HG03342 (cell line): ENCODE results near the gene CGREF1.

ENCODE experiments used
- ATAC-seq: cut with Tn5 transposase; IDR thresholded peaks from one replicate; pipeline ENCODE4 v1.9.1; 2021; ENCODE audit warnings: mild to moderate bottlenecking, moderate library complexity; ENCODE audit not compliant: unreplicated experiment

The CGREF1 gene

DNA sequence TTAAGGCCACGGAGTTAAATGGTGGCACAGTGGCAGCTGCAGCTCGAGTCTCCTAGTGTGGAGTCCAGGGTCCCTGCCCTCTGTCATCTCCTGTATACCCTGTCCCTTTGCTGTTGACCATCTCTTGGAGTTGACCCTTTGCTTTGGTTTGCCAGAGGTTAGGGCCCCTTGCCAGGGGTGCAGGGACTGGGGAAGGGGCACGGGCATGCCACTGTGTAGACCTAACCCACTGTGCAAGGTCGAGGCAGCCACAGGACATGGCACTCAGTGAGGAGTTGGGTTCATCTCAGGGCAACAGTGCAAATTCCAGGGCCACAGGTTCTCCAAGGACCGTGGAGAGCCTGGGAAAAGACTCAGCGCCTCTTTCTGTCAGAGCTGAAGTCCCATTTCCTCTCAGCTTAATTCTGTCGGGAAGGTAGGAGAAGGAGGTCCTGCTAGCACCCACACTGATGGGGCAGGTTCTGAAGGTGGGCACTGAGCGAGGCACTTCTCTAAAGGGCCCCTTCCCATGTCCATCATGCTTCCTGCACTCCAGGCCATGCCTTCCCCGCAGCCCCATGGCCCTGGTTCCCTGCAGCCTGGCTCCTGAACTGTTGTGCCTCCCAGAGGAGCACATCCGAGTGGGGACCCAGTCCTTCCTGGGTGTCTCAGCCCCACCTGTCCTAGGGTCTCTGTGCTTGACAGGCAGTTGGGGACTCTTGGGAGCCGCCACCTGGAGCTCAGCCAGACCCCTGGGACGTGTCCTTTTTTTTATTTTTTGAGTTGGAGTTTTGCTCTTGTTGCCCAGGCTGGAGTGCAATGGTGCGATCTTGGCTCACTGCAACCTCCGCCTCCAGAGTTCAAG lies 29.6 kb downstream of the CGREF1 start:
- no peak for ATAC-seq

DNA sequence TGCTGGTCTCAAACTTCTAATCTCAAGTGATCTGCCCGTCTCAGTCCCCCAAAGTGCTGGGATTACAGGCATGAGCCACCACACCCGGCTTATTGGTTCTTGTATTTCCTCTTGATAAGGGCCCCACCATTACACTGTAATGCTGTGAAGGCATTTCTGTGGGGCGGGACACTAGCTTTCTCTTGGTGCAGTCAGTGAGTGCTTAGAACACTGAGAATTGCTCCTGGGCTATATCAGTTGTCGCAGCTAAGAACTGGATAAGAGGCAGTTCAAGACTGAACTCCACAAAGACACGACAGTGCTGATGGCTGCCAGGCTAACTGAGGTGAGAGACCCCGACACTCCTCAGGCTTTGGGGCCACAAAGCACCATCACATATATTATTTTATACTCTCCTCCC lies 30.3 kb downstream of the CGREF1 start:
- no peak for ATAC-seq

DNA sequence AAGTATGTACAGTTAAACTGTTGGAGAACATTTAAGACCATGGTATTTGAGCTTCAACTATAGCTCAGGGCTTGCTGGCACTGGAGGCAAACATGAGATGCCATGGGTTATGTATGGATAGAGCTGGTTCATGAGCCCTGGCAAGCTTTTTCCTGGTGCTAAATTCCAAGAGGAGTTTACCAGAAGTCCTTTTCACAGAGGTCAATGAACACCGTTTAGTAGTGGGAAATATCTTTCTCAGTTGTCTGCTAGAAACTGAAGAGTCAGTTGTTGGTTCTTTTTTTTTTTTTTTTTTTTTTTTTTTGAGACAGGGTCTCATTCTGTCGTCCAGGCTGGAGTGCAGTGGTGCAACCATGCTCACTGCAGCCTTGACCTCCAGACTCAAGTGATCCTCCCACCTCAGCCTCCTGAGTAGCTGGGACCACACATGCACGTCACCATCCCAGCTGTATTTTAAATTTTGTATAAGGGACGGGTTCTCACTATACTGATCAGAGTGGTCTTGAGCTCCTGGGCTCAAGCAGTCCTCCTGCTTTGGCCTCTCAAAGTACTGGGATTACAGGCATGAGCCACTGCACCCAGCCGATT lies 31.0 kb downstream of the CGREF1 start:
- no peak for ATAC-seq

DNA sequence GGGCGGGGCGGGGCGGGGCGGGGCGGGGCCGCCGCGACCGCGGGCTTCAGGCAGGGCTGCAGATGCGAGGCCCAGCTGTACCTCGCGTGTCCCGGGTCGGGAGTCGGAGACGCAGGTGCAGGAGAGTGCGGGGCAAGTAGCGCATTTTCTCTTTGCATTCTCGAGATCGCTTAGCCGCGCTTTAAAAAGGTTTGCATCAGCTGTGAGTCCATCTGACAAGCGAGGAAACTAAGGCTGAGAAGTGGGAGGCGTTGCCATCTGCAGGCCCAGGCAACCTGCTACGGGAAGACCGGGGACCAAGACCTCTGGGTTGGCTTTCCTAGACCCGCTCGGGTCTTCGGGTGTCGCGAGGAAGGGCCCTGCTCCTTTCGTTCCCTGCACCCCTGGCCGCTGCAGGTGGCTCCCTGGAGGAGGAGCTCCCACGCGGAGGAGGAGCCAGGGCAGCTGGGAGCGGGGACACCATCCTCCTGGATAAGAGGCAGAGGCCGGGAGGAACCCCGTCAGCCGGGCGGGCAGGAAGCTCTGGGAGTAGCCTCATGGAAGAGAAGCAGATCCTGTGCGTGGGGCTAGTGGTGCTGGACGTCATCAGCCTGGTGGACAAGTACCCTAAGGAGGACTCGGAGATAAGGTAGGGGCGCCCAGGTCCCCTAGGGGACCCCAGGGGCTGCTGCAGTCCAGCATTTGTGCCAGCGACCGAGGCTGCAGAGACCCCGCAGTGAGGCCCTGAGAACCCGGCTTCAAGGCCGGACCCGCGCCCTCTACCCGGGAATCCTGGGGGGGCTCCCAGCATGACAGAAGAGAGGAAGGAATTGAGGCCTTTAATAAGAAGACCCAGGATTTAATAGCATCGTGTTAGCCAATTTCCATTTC lies 32.0 kb downstream of the CGREF1 start, which contains the start of gene KHK:
KHK (plus strand) TSS at position 49 of the 870 bp plus-strand sequence; CDS start at position 537, 488 bp downstream.
- ATAC-seq: no peak

DNA sequence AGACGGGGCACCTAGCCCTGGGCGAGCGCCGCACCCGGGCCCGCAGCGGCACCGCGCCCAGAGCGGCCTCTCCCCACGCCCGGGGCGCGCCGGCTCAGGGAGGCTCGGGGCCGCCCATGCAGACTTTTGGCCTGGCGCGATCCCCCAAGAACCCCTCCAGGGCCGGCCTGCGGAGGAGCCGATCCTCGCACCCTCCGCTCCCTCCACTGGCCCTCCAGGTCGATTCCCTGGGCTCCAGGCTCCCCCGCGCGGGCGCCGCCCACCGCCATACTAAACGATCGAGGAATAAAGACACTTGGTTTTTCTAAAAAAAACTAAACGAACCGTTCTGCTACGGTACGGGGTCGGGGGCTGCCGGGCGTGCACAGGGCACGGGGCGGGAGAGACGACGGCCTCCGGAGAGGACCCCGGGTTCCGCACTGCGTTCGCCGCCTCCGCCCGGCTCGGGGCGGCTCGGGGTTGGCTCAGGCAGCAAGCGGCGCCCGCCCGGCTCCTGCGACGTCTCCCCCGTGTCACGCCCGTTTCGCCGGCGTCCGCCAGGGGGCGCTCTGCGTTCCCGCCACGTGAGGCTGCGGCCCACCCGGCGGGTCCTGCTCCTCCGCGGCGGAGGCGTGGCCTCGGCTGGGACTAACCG lies 32.7 kb downstream of the CGREF1 start:
- ATAC-seq: peak; percentile 77

DNA sequence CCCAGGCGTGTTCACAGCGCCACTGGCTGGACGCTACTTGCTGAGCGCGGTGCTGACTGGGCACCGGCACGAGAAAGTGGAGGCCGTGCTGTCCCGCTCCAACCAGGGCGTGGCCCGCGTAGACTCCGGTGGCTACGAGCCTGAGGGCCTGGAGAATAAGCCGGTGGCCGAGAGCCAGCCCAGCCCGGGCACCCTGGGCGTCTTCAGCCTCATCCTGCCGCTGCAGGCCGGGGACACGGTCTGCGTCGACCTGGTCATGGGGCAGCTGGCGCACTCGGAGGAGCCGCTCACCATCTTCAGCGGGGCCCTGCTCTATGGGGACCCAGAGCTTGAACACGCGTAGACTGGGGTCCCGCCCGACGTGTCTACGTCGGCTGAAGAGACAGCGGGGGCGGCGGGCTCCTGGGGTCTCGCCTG lies 33.2 kb downstream of the CGREF1 start:
- ATAC-seq: no peak

DNA sequence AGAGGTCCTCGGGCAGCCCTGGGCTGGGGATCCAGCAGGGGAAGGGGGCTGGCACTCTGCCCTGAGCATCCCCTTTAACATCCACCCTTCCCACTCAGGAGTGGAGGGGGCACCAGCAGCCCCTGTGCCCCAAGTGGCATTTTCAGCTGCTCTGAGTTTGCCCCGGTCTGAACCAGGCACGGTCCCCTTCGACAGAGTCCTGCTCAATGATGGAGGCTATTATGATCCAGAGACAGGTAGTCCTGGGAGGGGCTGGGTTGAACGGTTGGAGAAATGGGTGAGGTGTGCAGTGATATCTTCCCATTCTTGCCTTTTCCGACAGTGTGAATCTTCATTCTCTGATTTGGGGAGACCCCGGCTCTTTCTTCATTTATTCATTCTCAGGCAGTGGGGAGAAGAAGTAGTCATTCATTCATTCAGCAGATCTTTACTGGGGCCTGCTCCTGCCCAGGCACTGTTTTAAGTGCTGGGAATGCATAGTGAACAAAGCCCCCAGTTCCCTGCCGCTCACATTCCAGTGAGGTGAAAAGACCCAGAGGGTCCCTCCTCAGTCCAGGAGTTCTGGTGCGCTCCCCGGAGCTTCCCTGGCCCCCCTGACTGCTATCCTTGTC lies 33.8 kb downstream of the CGREF1 start:
- no peak for ATAC-seq

DNA sequence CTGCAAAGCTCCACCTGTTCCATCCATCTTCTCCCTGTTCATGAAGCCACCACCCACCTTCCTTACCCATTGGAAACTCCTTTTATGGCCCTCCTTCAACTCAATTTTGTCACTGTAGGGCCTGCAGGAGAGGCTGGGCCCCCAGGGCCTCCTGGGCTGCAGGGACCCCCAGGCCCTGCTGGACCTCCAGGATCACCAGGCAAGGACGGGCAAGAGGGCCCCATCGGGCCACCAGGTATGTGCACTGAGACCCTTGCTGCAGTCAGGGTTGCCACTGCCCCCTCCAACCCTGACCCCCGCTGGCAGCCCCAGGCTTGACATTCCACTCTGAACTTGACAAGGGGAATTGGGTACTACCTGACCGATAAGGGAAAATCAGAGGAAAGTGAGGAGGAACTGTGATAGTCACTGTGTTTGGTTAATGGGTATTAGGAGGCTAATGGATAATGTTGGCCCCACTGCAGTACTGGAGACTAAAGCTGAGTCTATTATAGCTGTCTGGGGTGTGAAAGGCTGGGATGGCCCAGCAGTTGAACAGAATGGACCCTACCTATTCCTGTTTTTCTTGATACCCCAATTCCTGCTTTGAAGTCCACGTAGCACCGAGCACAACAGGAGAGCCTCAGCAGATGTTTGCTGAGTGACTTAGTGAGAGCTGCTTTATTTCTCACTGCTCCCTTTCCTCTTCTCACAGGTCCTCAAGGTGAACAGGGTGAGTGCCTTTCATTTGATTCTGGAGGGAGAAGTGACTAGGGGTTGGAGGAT lies 34.4 kb downstream of the CGREF1 start:
- no peak for ATAC-seq

DNA sequence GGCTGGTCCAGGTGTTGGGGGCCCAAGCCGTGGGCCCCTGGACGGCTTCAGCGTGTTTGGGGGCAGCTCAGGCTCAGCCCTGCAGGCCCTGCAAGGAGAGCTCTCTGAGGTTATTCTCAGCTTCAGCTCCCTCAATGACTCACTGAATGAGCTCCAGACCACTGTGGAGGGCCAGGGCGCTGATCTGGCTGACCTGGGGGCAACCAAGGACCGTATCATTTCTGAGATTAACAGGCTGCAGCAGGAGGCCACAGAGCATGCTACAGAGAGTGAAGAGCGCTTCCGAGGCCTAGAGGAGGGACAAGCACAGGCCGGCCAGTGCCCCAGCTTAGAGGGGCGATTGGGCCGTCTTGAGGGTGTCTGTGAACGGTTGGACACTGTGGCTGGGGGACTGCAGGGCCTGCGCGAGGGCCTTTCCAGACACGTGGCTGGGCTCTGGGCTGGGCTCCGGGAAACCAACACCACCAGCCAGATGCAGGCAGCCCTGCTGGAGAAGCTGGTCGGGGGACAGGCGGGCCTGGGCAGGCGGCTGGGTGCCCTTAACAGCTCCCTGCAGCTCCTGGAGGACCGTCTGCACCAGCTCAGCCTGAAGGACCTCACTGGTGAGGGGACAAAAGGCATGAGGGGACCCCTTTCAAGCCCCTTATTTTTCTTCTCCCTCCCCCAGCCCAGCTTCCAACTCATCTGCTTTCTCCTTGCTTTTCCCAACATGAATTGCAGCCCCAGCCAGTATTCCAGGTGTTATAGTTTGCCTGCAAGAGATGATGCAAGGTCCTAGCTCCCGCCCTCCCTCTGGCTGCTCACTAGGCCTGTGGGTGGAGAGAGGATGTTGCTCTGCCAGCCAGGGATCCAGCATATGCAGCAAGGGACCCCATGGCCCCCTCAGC lies 35.3 kb downstream of the CGREF1 start:
- ATAC-seq: no peak

DNA sequence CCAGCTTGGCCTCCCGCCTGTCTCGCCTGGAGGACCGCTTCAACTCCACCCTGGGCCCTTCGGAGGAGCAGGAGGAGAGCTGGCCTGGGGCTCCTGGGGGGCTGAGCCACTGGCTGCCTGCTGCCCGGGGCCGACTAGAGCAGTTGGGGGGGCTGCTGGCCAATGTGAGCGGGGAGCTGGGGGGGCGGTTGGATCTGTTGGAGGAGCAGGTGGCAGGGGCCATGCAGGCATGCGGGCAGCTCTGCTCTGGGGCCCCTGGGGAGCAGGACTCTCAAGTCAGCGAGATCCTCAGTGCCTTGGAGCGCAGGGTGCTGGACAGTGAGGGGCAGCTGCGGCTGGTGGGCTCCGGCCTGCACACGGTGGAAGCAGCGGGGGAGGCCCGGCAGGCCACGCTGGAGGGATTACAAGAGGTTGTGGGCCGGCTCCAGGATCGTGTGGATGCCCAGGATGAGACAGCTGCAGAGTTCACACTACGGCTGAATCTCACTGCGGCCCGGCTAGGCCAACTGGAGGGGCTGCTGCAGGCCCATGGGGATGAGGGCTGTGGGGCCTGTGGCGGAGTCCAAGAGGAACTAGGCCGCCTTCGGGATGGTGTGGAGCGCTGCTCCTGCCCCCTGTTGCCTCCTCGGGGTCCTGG lies 36.0 kb downstream of the CGREF1 start:
- no peak for ATAC-seq

DNA sequence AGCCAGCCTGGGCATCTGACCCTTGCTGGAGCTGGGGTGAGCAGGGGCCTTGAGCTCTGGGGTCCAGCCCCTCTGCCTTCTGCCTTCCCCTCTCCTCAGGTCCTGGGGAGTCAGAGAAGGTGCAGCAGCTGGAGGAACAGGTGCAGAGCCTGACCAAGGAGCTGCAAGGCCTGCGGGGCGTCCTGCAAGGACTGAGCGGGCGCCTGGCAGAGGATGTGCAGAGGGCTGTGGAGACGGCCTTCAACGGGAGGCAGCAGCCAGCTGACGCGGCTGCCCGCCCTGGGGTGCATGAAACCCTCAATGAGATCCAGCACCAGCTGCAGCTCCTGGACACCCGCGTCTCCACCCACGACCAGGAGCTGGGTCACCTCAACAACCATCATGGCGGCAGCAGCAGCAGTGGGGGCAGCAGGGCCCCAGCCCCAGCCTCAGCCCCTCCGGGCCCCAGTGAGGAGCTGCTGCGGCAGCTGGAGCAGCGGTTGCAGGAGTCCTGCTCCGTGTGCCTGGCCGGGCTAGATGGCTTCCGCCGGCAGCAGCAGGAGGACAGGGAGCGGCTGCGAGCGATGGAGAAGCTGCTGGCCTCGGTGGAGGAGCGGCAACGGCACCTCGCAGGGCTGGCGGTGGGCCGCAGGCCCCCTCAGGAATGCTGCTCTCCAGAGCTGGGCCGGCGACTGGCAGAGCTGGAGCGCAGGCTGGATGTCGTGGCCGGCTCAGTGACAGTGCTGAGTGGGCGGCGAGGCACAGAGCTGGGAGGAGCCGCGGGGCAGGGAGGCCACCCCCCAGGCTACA lies 36.8 kb downstream of the CGREF1 start:
- ATAC-seq: no peak

DNA sequence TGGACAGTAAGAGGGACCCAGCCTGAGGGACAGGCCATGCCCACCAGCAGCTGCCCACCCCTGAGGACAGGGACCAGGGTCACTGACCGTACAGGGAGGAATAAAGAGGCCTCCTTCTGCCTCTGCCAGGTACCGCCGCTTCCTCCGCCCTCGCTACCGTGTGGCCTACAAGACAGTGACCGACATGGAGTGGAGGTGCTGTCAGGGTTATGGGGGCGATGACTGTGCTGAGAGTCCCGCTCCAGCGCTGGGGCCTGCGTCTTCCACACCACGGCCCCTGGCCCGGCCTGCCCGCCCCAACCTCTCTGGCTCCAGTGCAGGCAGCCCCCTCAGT lies 38.4 kb downstream of the CGREF1 start:
- ATAC-seq: no peak

DNA sequence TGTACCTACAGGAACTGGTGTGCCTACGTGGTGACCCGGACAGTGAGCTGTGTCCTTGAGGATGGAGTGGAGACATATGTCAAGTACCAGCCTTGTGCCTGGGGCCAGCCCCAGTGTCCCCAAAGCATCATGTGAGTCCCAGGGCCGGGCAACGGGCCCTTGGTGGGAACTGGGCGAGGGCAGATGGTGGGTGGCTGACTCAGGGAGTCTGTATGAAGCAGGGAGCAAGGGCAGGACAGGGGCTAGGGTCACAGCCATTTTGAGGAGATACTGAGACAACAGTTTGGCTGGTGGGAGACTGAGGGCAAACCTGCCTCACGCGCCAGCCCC lies 38.8 kb downstream of the CGREF1 start:
- ATAC-seq: no peak

DNA sequence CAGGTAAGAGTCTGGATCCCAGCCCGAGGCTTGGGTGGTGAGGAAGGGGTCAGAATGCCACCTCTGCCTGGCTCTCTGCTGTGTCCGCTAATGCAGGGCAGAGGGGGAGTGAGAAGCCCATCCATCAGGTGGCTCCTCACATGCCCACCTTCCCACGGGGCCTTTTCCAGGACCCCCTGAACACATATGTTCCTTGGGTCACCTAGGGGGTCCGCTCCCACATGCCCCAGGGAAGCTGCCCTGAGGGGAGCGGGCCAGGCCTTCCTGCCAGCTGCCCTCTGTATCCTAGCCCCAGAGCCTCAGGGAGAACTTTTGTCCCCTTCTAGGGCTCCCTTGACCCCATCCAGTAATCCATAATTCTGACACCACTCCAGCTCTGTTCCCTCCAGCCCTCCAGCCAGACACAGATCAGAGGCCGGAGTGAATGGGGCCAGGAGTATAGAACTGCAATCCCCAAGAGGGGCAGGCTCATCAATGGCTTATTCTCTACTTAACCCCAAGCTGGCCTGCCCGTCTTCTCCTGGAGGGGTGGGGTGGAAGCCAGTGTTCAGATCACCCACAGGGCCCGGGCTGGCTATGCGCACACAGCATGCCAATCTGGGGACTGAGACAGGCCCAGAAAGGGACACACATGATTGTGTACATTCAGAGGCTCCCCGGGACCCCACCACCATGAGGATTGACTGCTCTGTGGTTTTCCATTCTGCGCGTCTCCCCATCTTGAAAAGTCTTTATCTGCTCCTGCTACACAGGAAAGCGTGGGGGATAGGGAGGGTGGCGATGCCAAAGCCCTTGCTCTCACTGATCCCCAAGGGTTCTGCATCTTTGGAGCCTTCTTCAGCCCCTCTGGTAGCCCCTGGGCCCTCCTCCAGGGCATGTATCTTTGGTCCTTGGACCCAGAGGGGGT lies 39.4 kb downstream of the CGREF1 start:
- no peak for ATAC-seq

DNA sequence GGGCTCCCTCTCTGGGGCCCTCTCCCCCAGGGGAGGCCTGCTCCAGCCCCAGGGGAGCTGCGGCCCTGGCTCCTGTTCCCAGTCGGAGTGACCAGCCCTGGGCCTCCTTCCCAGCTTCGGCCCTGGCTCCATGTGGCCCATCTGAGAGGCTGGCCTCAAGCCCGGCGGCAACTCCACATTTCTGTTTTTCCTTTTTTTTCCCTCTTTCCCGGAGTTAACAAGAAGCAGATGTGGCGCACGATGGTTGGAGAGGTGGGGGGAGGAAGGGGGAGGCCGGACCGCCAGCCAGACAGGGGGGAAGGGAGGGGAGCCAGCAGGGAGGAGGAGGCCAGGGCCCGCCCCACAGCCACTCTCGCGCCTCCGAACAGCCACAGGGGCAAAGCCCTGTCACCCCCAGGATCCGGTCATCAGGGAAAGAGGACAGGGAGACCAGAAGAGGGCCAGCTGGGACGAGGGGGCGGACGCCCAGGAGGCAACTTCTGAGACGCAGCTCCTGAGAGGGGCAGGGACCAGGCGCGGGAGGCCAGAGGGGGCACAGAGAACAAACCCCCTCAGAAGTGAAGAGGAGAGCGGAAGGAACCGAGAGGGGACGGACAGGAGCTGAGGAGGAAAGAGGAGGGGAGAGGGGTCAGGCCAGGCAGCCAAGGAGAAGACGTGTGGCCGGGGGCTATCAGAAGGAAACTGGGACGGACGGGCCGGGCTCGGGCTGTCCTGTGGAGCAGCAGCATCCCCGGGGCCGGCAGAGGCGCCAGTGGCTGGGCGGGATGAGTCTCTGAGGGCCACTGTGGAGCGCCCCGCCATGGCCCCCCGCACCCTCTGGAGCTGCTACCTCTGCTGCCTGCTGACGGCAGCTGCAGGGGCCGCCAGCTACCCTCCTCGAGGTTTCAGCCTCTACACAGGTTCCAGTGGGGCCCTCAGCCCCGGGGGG lies 40.4 kb downstream of the CGREF1 start, which contains the start of gene EMILIN1:
EMILIN1 (plus strand) TSS at position 349 of the 928 bp plus-strand sequence; CDS start at position 800, 451 bp downstream.
- no peak for ATAC-seq

DNA sequence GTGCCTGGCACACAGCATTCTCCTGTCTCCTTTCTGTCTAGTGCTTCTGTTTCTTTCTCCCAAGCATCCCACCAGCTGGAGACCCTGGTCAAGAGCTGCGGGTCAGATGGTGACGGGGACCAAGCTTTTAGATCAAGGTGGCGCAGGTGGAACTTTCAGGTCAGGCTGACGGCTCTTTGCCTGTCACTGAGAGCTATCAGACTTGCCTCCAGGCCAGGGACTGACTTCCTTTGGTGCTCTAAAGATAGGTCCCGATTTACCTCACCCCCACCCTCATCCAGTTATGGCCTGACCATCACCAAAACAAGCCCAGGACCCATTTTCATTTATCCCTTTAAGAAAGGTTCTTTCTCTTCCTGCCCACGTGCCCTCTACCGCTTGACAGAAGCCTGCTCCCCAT lies 41.7 kb downstream of the CGREF1 start:
- no peak for ATAC-seq
